Keratinocyte (primary cell): Measurements from ENCODE around the gene HLA-DPA1.

ENCODE experiments used
- CTCF ChIP-seq, 3 experiments: IDR thresholded peaks in 1 of 3; conservative IDR thresholded peaks in 1 of 3; optimal IDR thresholded peaks in 1 of 3; 2 replicates in 2 of 3; 3 replicates in 1 of 3; pipeline versions ENCODE3 to v1.5.1; 2011; ENCODE audit warnings: low read length in 3 of 3, mild to moderate bottlenecking in 3 of 3, moderate library complexity in 2 of 3, control low read depth in 1 of 3, inconsistent platforms in 1 of 3; ENCODE audit not compliant: insufficient read depth in 2 of 3; ENCODE audit errors: extremely low read depth in 1 of 3
- EZH2 ChIP-seq: IDR thresholded peaks from one replicate; pipeline ENCODE4 v1.6.1; 2012; ENCODE audit warnings: inconsistent platforms, mild to moderate bottlenecking, low read length, moderate library complexity

- TF ChIP-seq EZH2 (no peak), CTCF (optimal IDR thresholded peaks at IDR 0.05 in 1 of 3, IDR thresholded peaks at IDR 0.05 in 1 of 3, conservative IDR thresholded peaks at IDR 0.05 in 1 of 3; ENCODE audit: extremely low read depth in 1 of 3, insufficient read depth in 2 of 3, low read length in 3 of 3) (no peak)
These were observed 44.4 kb upstream of the HLA-DPA1 start for GRCh38 chr6:33117811-33118277.
